ENCODE measurements around the gene PCID2. TPM values are rescaled to one million over a fixed set of nuclear protein-coding genes. Genes with fewer than 3 reads are reported as not detected.
A peak's percentile ranks its signal among the peaks of the same experiment; 100 is the strongest.

Gene PCID2
- total and polyA plus RNA-seq, 2 experiments from 2014 or later: 52.4 to 57.6 TPM

- H3K4me1 ChIP-seq (ENCODE audit: low read depth): peaks cover 23% of the 10 kb centered on the region
- peak within 1 kb of the TSS; percentile 98 for H3K27ac ChIP-seq
- H3K27me3 ChIP-seq: no peaks in the 10 kb centered on the region
- peak; percentile 82 to 90 for DNase-seq (ENCODE audit: low read depth in 1 of 2, low spot score in 1 of 2)
- no peak for TF ChIP-seq CTCF (IDR thresholded peaks at IDR 0.05; ENCODE audit: low read depth, low read length)
- H3K9me3 ChIP-seq (ENCODE audit: low read depth): no peaks in the 10 kb centered on the region
- peaks cover 3% of the 10 kb centered on the region for H3K36me3 ChIP-seq
- peak within 1 kb of the TSS; percentile 81 for H3K4me3 ChIP-seq
These were observed 878 bp upstream of the PCID2 start, which contains the start of gene CUL4A for GRCh38 chr13:113209336-113209758. TSS of gene CUL4A (plus strand) at chr13:113209613. CDS start at chr13:113209628, 15 bp downstream.

- DNase-seq (ENCODE audit: low read depth in 1 of 2, low spot score in 1 of 2): peak; percentile 59 to 60
- peaks cover 3% of the 10 kb centered on the region for H3K36me3 ChIP-seq
- peak overlapping the region; percentile 98 for H3K27ac ChIP-seq
- TF ChIP-seq CTCF (IDR thresholded peaks at IDR 0.05; ENCODE audit: low read depth, low read length): no peak
- H3K4me1 ChIP-seq (ENCODE audit: low read depth): peaks cover 33% of the 10 kb centered on the region
- H3K27me3 ChIP-seq: no peaks in the 10 kb centered on the region
- H3K9me3 ChIP-seq (ENCODE audit: low read depth): no peaks in the 10 kb centered on the region
- H3K4me3 ChIP-seq: peak overlapping the region; percentile 81
These were observed 514 bp downstream of the PCID2 start for GRCh38 chr13:113207890-113208420.

GRCh38 chr13:113207460-113207859 lies 1.0 kb downstream of the PCID2 start:
- no peak for DNase-seq (ENCODE audit: low read depth in 1 of 2, low spot score in 1 of 2)
- Histone ChIP-seq H3K27ac (no peak overlapping the region), H3K36me3 (peaks cover 3% of the 10 kb centered on the region)

GRCh38 chr13:113205428-113205931 lies 3.0 kb downstream of the PCID2 start:
- Histone ChIP-seq H3K27ac (no peak overlapping the region), H3K4me3 (no peak overlapping the region), H3K36me3 (no peaks in the 10 kb centered on the region), H3K4me1 (ENCODE audit: low read depth) (peaks cover 40% of the 10 kb centered on the region), H3K27me3 (no peaks in the 10 kb centered on the region), H3K9me3 (ENCODE audit: low read depth) (no peaks in the 10 kb centered on the region)
- DNase-seq (ENCODE audit: low read depth in 1 of 2, low spot score in 1 of 2): peak in 1 of 2 donors; percentile 48
- no peak for TF ChIP-seq CTCF (IDR thresholded peaks at IDR 0.05; ENCODE audit: low read depth, low read length)

More at GRCh38 chr13:113207460-113207859, 1.0 kb downstream of the PCID2 start:
- Histone ChIP-seq H3K27me3 (no peaks in the 10 kb centered on the region), H3K4me3 (peak overlapping the region; percentile 81), H3K9me3 (ENCODE audit: low read depth) (no peaks in the 10 kb centered on the region), H3K4me1 (ENCODE audit: low read depth) (peaks cover 38% of the 10 kb centered on the region)
- no peak for TF ChIP-seq CTCF (IDR thresholded peaks at IDR 0.05; ENCODE audit: low read depth, low read length)

- H3K36me3 ChIP-seq: no peaks in the 10 kb centered on the region
- H3K27me3 ChIP-seq: no peaks in the 10 kb centered on the region
- DNase-seq (ENCODE audit: low read depth in 1 of 2, low spot score in 1 of 2): no peak
- H3K4me3 ChIP-seq: no peak overlapping the region
- peak overlapping the region; percentile 50 for H3K27ac ChIP-seq
- H3K9me3 ChIP-seq (ENCODE audit: low read depth): no peaks in the 10 kb centered on the region
- TF ChIP-seq CTCF (IDR thresholded peaks at IDR 0.05; ENCODE audit: low read depth, low read length): no peak
- H3K4me1 ChIP-seq (ENCODE audit: low read depth): peaks cover 36% of the 10 kb centered on the region
These were observed 4.1 kb downstream of the PCID2 start for GRCh38 chr13:113204378-113204734.

Data from cardiac muscle cell (in vitro differentiated cells and primary cell).